Stimulated activated CD4-positive, alpha-beta T cell treated with anti-CD3 and anti-CD28 coated beads, Interleukin-4, amount 100 ng/mL, for 4 hours (primary cell): ENCODE results near the gene CD200R1.
"Not testable (repeated sequence)": the region's sequence is repeated elsewhere in the genome, so short reads cannot be mapped to it uniquely, and the experiment has no call there.

Experiments
- DNase-seq, 2 experiments: peaks; one replicate each; pipeline ENCODE4 v3.0.0-alpha.2; 2020

CD200R1 gene

DNA sequence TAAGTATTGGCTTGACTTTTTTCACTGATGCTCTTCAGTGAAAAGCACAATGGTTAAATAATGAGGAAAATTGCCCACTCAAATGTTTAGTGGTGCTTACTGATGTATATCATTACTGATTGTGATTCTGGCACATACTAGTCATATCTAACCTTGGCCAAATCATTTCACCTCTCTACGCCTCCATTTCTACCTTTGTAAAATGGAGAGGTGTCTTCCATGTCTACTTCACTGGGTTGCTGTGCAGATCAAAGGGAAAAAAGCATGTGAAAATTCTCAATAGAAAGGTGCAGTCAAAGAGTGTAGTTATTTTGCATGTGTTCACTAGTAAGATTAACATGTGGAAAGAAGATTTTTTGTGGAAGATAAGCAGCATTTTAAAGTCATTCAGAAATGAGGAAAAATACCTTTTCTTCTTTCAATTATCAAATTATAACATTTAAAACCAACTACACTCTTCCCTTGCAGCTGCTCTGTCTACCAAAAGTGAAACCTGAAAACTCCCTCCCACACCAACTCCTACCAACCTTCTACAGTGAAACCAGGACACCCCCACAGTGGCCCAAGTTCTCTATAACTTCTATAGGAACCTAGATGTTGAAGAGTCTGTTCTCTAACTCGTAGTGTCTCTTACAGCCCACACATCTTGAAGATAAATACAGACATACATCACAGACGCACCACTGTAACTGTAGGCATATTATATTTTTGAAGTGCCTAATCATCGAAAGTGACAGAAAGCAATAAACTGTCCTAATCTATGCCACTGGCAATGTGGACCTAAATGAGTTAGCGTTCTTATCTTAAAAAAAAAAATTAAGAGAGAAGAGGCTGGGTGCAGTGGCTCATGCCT is 1.4 kb downstream of the CD200R1 start:
- DNase-seq = peak; percentile 23 to 73

- no peak for DNase-seq
Measured at GRCh38 chr3:112972158-112972557, 2.7 kb downstream of the CD200R1 start.

DNA sequence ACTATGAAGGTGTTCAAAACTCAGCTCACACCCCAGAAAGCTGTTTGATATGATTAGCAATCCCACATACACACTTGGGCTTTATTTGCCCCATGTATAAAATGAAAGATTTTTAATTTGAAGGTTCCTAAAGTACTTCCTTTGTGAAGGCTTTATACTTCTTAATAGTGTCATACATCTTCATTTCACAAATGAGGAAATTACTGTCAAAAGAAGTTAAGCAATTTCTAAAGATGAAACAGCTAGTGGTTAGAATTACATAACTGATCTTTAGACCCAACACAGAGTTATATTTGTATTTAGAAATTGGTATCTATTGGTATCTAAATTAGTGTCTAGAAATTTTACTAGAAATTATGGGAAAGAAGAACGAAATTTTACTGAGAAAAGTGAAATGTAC is 7.1 kb downstream of the CD200R1 start:
- DNase-seq = no peak

DNA sequence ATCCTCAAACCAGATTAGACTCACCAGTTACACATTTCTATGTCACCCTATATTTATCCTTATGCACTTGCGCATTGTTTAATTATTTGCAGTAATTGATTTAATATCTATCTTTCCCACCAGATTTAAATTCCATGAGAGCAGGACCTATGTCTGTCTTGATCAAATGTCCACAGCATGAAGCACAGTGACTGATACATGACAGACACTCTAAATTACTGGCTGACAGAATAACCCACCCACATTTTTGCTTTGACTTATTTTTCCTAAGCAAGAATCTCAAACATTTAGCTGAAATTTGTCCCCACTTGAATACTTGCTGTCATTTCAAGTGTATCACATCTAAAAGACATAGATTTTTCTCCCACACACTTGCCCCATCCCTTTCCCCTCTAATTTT is 7.5 kb downstream of the CD200R1 start:
- DNase-seq = no peak

- no peak for DNase-seq
Measured at GRCh38 chr3:112966633-112967032, 8.3 kb downstream of the CD200R1 start.

DNA sequence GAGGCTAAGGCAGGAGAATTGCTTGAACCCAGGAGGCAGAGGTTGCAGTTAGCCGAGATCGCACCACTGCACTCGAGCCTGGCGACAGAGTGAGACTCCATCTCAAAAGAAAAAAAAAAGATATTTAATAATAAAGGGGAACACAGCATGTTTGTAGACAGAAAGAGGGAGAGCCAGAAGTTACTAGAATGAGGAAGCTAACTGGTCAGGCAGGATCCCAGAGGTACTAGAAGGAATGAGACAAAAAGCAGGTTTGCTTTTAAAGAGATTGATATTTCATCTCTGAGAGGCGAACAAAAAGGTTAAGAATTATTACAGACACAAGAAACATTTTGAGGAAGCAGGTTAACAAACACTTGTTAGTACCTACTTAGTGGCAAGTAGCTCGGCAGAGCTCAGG is 9.2 kb downstream of the CD200R1 start:
- no peak for DNase-seq

DNA sequence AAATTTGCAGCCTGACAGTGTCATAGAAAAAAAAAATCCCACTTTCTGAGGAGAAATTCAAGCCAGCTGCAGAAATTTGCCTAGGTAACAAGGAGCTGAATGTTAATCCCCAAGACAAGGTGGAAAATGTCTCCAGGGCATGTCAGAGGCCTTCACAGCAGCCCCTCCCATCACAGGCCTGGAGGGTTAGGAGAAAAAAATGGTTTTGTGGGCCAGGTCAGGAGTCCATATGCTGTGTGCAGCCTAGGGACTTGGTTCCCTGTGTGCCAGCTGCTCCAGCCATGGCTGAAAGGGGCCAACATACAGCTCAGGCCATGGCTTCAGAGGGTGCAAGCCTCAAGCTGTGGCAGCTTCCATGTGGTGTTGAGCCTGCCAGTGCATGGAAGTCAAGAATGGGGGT is 11.2 kb downstream of the CD200R1 start:
- no peak for DNase-seq

GRCh38 chr3:112958811-112959560 is 15.9 kb downstream of the CD200R1 start:
- no peak for DNase-seq

DNA sequence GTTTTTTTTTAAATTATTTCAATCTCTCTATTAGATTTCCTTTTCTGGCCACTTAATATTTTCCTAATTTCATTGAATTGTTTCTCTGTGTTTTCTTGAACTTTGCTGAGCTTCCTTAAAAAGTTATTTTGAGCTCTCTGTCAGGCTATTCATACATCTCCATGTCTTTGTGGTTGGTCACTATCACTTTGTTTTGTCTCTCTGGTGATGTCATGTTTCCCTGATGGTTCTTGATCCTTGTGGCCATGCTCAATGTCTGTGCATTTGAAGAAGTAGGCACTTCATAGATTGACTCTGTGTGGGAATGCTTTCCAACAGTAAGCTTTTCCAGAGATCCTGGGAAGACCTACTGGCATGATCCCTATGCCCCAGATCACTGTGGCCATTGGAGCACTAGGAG is 18.6 kb downstream of the CD200R1 start:
- DNase-seq = no peak

GRCh38 chr3:112948346-112948838 is 26.5 kb downstream of the CD200R1 start:
- no peak for DNase-seq

DNA sequence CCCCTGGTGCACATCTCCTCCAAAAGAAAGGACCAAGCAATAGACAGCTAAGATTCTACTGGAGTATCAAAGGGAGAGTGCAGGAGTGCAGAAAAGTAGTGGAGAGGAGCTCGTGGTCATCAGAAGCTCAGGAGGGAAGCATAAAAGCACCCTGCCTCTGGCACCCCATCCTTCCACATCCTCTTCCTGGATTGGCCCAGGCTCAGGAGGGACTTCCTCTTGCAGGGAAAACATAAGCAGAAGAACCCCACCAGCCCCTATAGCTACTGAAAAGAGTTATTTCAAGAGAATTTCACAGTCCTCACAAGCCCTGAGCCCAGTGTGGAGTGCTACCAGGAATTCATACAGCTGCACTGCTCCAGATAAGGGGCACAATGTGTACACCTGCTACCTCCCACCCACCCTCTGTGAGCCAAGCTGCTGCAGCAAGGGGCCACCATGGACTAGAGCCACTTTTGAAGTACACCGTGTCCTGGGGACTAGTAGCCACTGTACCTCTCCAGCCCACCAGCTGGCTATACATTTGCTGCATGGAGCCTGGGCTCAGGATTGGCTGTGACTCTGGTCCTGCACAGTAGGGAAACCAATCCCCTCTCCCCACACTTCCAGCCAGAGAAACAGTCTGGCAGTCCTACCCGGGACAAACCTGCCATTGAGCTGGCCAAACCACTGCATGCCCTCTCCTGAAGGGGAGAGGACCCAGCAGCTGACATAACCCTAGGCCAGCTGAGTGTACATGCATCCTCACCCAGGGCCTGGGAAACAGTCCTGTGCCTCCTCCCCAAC is 43.0 kb downstream of the CD200R1 start:
- no peak for DNase-seq

DNA sequence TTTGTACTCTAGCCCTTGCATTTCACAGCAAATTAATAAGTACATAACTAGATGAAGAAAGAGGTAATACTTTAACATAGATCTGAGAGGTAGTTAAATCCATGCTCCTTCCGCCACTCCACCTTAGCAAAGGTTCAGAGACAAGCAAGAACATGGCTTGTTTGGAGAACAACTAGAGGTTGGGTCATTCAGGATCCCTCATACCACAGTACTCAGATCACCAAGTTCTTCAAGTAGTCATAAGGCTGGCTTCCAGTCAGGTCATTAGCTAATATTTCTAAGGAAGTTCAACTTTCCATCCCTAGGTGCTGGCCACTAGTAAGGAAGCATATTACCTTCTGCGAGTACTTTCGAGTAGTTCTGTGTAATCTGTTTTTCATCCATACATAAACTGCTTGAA is 44.1 kb downstream of the CD200R1 start:
- no peak for DNase-seq

- no peak for DNase-seq
Measured at GRCh38 chr3:112925969-112926368, 48.9 kb downstream of the CD200R1 start.

- DNase-seq = no peak
Measured at GRCh38 chr3:112925560-112925959, 49.3 kb downstream of the CD200R1 start.

GRCh38 chr3:112919541-112919940 is 55.4 kb downstream of the CD200R1 start:
- not testable (repeated sequence) for DNase-seq

DNA sequence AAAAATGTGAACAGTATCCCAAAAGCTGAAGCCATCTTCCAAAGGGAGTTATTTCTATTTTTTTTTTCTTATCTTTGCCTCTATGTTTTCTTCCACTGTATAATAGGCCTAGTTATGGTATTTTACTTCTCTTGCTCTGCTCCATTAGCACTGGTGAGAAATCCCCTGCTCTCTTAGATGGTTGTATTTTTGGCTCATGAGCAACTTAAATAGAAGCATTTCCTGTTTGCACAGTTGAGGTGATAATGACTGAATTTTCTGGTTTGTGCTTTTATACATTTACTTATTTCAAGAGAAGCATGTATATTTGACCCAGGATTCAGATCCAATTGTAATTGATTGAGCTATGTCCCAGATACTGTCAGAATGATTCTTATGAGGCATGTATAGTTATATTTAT is 66.7 kb downstream of the CD200R1 start:
- no peak for DNase-seq

DNA sequence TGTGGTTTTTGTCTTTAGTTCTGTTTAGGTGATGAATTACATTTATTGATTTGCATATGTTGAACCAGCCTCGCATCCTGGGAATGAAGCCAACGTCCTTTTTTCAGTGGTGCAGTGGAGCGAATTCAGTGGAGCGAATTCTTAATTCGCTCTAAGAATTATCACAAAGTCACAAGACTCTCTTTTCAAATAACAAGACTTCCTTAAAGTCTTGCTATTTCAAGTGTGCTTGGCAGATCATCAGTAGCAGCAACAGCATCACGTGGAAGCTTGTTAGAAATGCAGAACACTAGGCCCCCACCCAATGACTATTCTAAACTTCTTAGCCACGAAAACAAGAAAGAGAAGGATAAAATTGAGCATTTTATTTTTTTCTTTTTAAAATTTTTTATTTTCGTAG is 70.1 kb downstream of the CD200R1 start:
- no peak for DNase-seq

DNA sequence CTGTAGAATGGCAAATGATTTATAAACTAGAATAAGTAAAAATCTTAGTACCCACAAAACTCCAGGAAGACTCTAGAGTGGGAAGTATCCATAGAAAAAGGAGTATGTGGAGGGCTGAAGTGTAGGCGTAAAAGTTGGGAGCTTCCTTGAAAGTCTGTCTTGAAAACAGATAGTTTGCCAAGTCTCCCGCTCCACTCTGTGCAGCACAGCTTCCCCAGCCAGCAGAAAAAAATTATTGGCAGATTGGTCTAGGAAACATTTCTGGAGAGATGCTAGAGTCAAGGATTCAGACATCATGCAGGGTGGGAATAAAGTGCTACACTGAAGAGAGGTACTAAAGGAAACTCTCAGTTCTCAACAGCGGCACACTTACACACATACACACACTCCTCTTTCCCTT is 74.8 kb downstream of the CD200R1 start:
- no peak for DNase-seq

DNA sequence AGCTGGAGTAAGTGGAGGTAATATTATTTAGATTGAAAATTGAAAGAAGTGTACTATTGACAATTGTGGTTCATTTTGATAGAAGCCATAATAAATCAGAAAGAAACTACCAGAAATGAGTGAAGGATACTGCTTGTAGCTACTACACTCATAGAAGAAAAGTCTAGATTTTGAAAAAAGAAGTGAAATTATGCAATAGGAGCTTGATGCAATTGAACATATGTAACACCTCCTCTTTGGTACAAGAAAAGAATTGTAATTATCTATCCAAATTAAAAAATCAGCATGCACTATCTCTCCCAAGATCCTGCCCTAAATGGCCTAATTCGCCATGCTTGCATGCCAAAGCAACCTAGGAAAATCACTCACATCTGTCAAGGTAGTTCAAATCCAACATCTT is 77.1 kb downstream of the CD200R1 start:
- DNase-seq = no peak

- no peak for DNase-seq
Measured at GRCh38 chr3:112894258-112894657, 80.6 kb downstream of the CD200R1 start.

- DNase-seq = no peak
Measured at GRCh38 chr3:112889357-112889756, 85.5 kb downstream of the CD200R1 start.

GRCh38 chr3:112888381-112889085 is 86.4 kb downstream of the CD200R1 start:
- DNase-seq = no peak
